GM23338 (cell line): ENCODE results near the gene FBXL17. TPM values are rescaled to one million over a fixed set of nuclear protein-coding genes. Genes with fewer than 3 reads are reported as not detected.

ENCODE experiments used
- ATAC-seq: fragments of 200-7000 bp; cut with Tn5 transposase; 3 replicates; pipeline ENCODE4 v1.9.1; 2020
- DNase-seq: peaks from one replicate; pipeline ENCODE4 v3.0.0-alpha.2; 2015; ENCODE audit warnings: low spot score
- H2AFZ ChIP-seq: fragments of 200-600 bp; sonication (generic); 2 replicates; pipeline ENCODE4 v1.8.0; 2016; ENCODE audit warnings: antibody characterized with exemption, mild to moderate bottlenecking, moderate library complexity
- H3F3A ChIP-seq: fragments of 200-600 bp; sonication (generic); replicated peaks from 2 replicates; pipeline ENCODE4 v1.8.0; 2017; ENCODE audit warnings: antibody characterized with exemption, mixed run types, low read depth
- H3K27ac ChIP-seq: fragments of 200-600 bp; sonication (generic); 2 replicates; pipeline ENCODE4 v1.6.1; 2016; ENCODE audit warnings: low read depth
- H3K27me3 ChIP-seq: fragments of 200-600 bp; sonication (generic); 2 replicates; pipeline ENCODE4 v1.8.0; 2016; ENCODE audit warnings: mild to moderate bottlenecking, mixed run types, moderate library complexity; ENCODE audit not compliant: insufficient read depth
- H3K36me3 ChIP-seq: fragments of 200-600 bp; sonication (generic); 2 replicates; pipeline ENCODE4 v1.8.0; 2016; ENCODE audit warnings: mild to moderate bottlenecking; ENCODE audit not compliant: insufficient read depth
- H3K4me1 ChIP-seq: fragments of 200-600 bp; sonication (generic); 2 replicates; pipeline ENCODE4 v1.8.0; 2016; ENCODE audit warnings: mild to moderate bottlenecking, moderate library complexity; ENCODE audit not compliant: insufficient read depth
- H3K4me2 ChIP-seq: fragments of 200-600 bp; sonication (generic); 2 replicates; pipeline ENCODE4 v1.7.1; 2017; ENCODE audit warnings: mixed run types
- H3K4me3 ChIP-seq: fragments of 200-600 bp; sonication (generic); 2 replicates; pipeline ENCODE4 v1.6.1; 2016; ENCODE audit warnings: mixed run types
- H3K79me2 ChIP-seq: fragments of 200-600 bp; sonication (generic); replicated peaks from 2 replicates; pipeline ENCODE4 v1.8.0; 2017; ENCODE audit warnings: mild to moderate bottlenecking; ENCODE audit not compliant: insufficient read depth
- H3K9me2 ChIP-seq: fragments of 200-600 bp; sonication (generic); 2 replicates; pipeline ENCODE4 v1.8.0; 2017; ENCODE audit not compliant: insufficient read depth
- H4K20me1 ChIP-seq: fragments of 200-600 bp; sonication (generic); replicated peaks from 2 replicates; pipeline ENCODE4 v1.8.0; 2017; ENCODE audit warnings: mild to moderate bottlenecking; ENCODE audit not compliant: insufficient read depth
- H3K27ac Mint-ChIP-seq: 2 replicates; pipeline ENCODE4 v1.8.0; 2020; ENCODE audit warnings: inconsistent platforms, mild to moderate bottlenecking, moderate library complexity, mixed read lengths
- H3K27me3 Mint-ChIP-seq: 3 replicates; pipeline ENCODE4 v1.8.0; 2022; ENCODE audit warnings: low read depth, mild to moderate bottlenecking, moderate library complexity, mixed read lengths, inconsistent platforms; ENCODE audit not compliant: insufficient read depth, poor library complexity
- H3K36me3 Mint-ChIP-seq: 3 replicates; pipeline ENCODE4 v1.8.0; 2021; ENCODE audit warnings: low read depth, mild to moderate bottlenecking, inconsistent platforms, moderate library complexity, mixed read lengths
- H3K4me1 Mint-ChIP-seq: 3 replicates; pipeline ENCODE4 v1.8.0; 2020; ENCODE audit warnings: mild to moderate bottlenecking, inconsistent platforms, mixed read lengths
- H3K4me3 Mint-ChIP-seq: 3 replicates; pipeline ENCODE4 v1.8.0; 2021; ENCODE audit warnings: moderate library complexity, mild to moderate bottlenecking, inconsistent platforms, mixed read lengths
- H3K9me3 Mint-ChIP-seq: 3 replicates; pipeline ENCODE4 v1.8.0; 2020; ENCODE audit warnings: moderate library complexity, mild to moderate bottlenecking, inconsistent platforms, mixed read lengths
- CTCF ChIP-seq, 2 experiments: fragments of 200-600 bp in 1 of 2; sonication (generic) in 1 of 2; conservative IDR thresholded peaks; 2 replicates each; pipeline versions ENCODE4 v1.5.1 to v1.6.1; 2016 to 2017; ENCODE audit warnings: antibody characterized with exemption in 2 of 2, low read depth in 2 of 2, mild to moderate bottlenecking in 2 of 2, moderate library complexity in 1 of 2
- EZH2 ChIP-seq: fragments of 200-600 bp; sonication (generic); IDR thresholded peaks from one replicate; pipeline ENCODE4 v1.8.0; 2017; ENCODE audit warnings: antibody characterized with exemption, mild to moderate bottlenecking, low read depth; ENCODE audit not compliant: unreplicated experiment
- JUNB ChIP-seq: IDR thresholded peaks from one replicate; pipeline ENCODE4 v1.6.1; 2016; ENCODE audit warnings: antibody characterized with exemption; ENCODE audit not compliant: unreplicated experiment
- NANOG ChIP-seq: IDR thresholded peaks from 2 replicates; pipeline ENCODE4 v1.6.1; 2016; ENCODE audit warnings: antibody characterized with exemption, borderline replicate concordance
- POLR2AphosphoS5 ChIP-seq: IDR thresholded peaks from 2 replicates; pipeline ENCODE4 v1.6.1; 2016; ENCODE audit warnings: antibody characterized with exemption, low read depth
- STAT1 ChIP-seq: IDR thresholded peaks from one replicate; pipeline ENCODE4 v1.6.1; 2016; ENCODE audit warnings: antibody characterized with exemption; ENCODE audit not compliant: unreplicated experiment
- ZNF114 ChIP-seq: fragments of 250-450 bp; sonication (Bioruptor Pico); IDR thresholded peaks from 2 replicates; pipeline ENCODE4 v1.5.0; 2020; ENCODE audit warnings: mild to moderate bottlenecking, moderate library complexity
- ZNF331 ChIP-seq: fragments of 250-450 bp; sonication (Bioruptor Pico); IDR thresholded peaks from 2 replicates; pipeline ENCODE4 v1.5.0; 2020; ENCODE audit warnings: low read depth, mild to moderate bottlenecking, moderate library complexity
- ZNF462 ChIP-seq: fragments of 250-450 bp; sonication (Bioruptor Pico); IDR thresholded peaks from 2 replicates; pipeline ENCODE4 v1.5.0; 2020; ENCODE audit warnings: mild to moderate bottlenecking, moderate library complexity
- polyA plus RNA-seq: library from polyadenylated mRNA; unstranded; fragments of >200 nt; fragmentation: Nextera tagmentation; extraction: Ambion mirVana; gene quantifications from 2 replicates; pipeline ENCODE4 v1.2.1, GENCODE V29; 2016
- total RNA-seq: library from RNA; depleted of rRNA; stranded (reverse); fragments of >200 nt; shearing (Covaris generic); gene quantifications from 2 replicates; pipeline ENCODE4 v1.2.3, GENCODE V29; 2014
- TF ChIP-seq, protein P1 (sequence below): IDR thresholded peaks from 2 replicates; pipeline ENCODE4 v1.6.1; 2016; ENCODE audit warnings: antibody characterized with exemption

Gene FBXL17
- total and polyA plus RNA-seq, 2 experiments from 2014 or later = 2.0 to 2.7 TPM

- H3K27ac Mint-ChIP-seq = no peak overlapping the region
- peaks cover 7% of the 10 kb centered on the region for H3K4me1 ChIP-seq
- TF ChIP-seq NANOG (no peak), STAT1 (no peak), ZNF462 (CRISPR knock-in tag) (no peak), CTCF (conservative IDR thresholded peaks at IDR 0.05; ENCODE audit: low read depth in 2 of 2) (no peak), POLR2AphosphoS5 (no peak), JUNB (no peak), ZNF331 (no peak), ZNF114 (CRISPR knock-in tag) (no peak), EZH2 (no peak)
- TF ChIP-seq, protein P1, sequence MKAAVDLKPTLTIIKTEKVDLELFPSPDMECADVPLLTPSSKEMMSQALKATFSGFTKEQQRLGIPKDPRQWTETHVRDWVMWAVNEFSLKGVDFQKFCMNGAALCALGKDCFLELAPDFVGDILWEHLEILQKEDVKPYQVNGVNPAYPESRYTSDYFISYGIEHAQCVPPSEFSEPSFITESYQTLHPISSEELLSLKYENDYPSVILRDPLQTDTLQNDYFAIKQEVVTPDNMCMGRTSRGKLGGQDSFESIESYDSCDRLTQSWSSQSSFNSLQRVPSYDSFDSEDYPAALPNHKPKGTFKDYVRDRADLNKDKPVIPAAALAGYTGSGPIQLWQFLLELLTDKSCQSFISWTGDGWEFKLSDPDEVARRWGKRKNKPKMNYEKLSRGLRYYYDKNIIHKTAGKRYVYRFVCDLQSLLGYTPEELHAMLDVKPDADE = no peak
- DNase-seq (no peak), ATAC-seq (no peak)
- no peak overlapping the region for H3K4me3 Mint-ChIP-seq
- H3K4me3 ChIP-seq = no peak overlapping the region
- no peaks in the 10 kb centered on the region for H3K9me2 ChIP-seq
- no peak overlapping the region for H3K27ac ChIP-seq
- no peak overlapping the region for H2AFZ ChIP-seq
- H3K4me1 Mint-ChIP-seq = peaks cover 7% of the 10 kb centered on the region
- no peaks in the 10 kb centered on the region for H3K36me3 Mint-ChIP-seq
- H3K27me3 ChIP-seq = no peaks in the 10 kb centered on the region
- H3K36me3 ChIP-seq = no peaks in the 10 kb centered on the region
- no peaks in the 10 kb centered on the region for H3K9me3 Mint-ChIP-seq
- H3K4me2 ChIP-seq = no peak overlapping the region
- no peaks in the 10 kb centered on the region for H4K20me1 ChIP-seq
- H3K27me3 Mint-ChIP-seq = peaks cover 5% of the 10 kb centered on the region
- no peaks in the 10 kb centered on the region for H3F3A ChIP-seq
- no peaks in the 10 kb centered on the region for H3K79me2 ChIP-seq
Measured at GRCh38 chr5:108386345-108387061, 4.6 kb upstream of the FBXL17 start.
